Measurements from ENCODE around the gene DDX46. TPM values are rescaled to one million over a fixed set of nuclear protein-coding genes. Genes with fewer than 3 reads are reported as not detected.

The DDX46 gene
- total RNA-seq, 1 donor from 2014 or later: 26.3 TPM

GRCh38 chr5:134877159-134877558 lies 118.6 kb downstream of the DDX46 start:
- DNase-seq (no peak), ATAC-seq (ENCODE audit: poor library complexity) (no peak)
- intact Hi-C loops (cut with DNase I): no loop called here

DNA sequence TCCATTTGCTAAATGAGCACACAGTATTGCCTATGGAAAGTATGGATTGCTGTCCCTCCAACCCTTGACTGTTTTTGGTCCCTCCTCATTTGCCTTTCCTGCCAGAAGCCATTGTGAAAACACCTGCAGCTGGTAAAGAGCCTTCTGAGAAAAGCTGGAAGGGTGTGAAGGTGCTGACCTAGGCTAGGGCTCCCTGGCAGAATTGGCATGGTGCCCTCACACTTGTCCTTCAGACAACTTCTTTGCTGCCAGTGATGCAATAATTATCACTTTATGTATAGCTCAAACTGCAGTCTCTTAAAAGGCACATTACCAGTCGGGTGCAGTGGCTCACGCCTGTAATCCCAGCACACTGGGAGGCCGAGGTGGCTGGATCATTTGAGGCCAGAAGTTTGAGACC lies 119.8 kb downstream of the DDX46 start:
- DNase-seq (no peak), ATAC-seq (ENCODE audit: poor library complexity) (no peak)
- intact Hi-C loops (cut with DNase I): no loop called here

- intact Hi-C loops (cut with DNase I): no loop called here
- ATAC-seq (ENCODE audit: poor library complexity): no peak
- DNase-seq: no peak
Observed at GRCh38 chr5:134879456-134879855, 120.9 kb downstream of the DDX46 start.

Other genes starting within 250 kb of the DDX46 start
- gene JADE2, start 233.1 kb upstream of the DDX46 start, total RNA-seq: 25.9 TPM
- gene SAR1B, start 126.0 kb upstream of the DDX46 start, total RNA-seq: 88.6 TPM
- gene SEC24A, start 110.0 kb upstream of the DDX46 start, total RNA-seq: 5.6 TPM
- gene CAMLG, start 20.2 kb upstream of the DDX46 start, total RNA-seq: 17.1 TPM
- gene C5orf24, start 87.2 kb downstream of the DDX46 start, total RNA-seq: 21.9 TPM
- 54.2 TPM for gene TXNDC15, start 115.6 kb downstream of the DDX46 start, total RNA-seq
- 28.9 TPM for gene PCBD2, start 146.4 kb downstream of the DDX46 start, total RNA-seq
- gene CATSPER3, start 209.1 kb downstream of the DDX46 start, total RNA-seq: 0.32 TPM

Data from Right ventricle myocardium superior (tissue), 1 donor.